ENCODE data around the gene TTC17.

Gene TTC17

GRCh38 chr11:43404836-43405479 is 46.2 kb downstream of the TTC17 start:
- Histone ChIP-seq H3K9me3 (ENCODE audit: insufficient read depth, low read length) (no peaks in the 10 kb centered on the region), H3K9ac (ENCODE audit: low read length) (no peak overlapping the region), H3K36me3 (ENCODE audit: low read length) (peaks cover 62% of the 10 kb centered on the region), H3F3A (ENCODE audit: insufficient read depth) (no peaks in the 10 kb centered on the region), H3K4me3 (ENCODE audit: insufficient read depth, low read length, poor library complexity, severe bottlenecking) (no peak overlapping the region), H3K4me2 (ENCODE audit: low read depth, low read length, poor library complexity, severe bottlenecking) (no peak overlapping the region), H2AFZ (ENCODE audit: low read depth, low read length, severe bottlenecking) (no peak overlapping the region), H3K27me3 (ENCODE audit: low read length) (no peaks in the 10 kb centered on the region), H3K27ac (ENCODE audit: low read depth, low read length) (no peak overlapping the region), H3K9me2 (replicated peaks; ENCODE audit: insufficient read depth, low read length) (no peaks in the 10 kb centered on the region), H3K79me2 (ENCODE audit: insufficient read depth, low read length) (no peaks in the 10 kb centered on the region), H4K20me1 (ENCODE audit: low read depth, low read length) (no peaks in the 10 kb centered on the region)
- TF ChIP-seq, protein P1, sequence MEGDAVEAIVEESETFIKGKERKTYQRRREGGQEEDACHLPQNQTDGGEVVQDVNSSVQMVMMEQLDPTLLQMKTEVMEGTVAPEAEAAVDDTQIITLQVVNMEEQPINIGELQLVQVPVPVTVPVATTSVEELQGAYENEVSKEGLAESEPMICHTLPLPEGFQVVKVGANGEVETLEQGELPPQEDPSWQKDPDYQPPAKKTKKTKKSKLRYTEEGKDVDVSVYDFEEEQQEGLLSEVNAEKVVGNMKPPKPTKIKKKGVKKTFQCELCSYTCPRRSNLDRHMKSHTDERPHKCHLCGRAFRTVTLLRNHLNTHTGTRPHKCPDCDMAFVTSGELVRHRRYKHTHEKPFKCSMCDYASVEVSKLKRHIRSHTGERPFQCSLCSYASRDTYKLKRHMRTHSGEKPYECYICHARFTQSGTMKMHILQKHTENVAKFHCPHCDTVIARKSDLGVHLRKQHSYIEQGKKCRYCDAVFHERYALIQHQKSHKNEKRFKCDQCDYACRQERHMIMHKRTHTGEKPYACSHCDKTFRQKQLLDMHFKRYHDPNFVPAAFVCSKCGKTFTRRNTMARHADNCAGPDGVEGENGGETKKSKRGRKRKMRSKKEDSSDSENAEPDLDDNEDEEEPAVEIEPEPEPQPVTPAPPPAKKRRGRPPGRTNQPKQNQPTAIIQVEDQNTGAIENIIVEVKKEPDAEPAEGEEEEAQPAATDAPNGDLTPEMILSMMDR (IDR thresholded peaks at IDR 0.05; ENCODE audit: insufficient read depth, low read length, poor library complexity, severe bottlenecking): no peak
- no peak for TF ChIP-seq EZH2phosphoT487 (conservative IDR thresholded peaks at IDR 0.05; ENCODE audit: low read length)

DNA sequence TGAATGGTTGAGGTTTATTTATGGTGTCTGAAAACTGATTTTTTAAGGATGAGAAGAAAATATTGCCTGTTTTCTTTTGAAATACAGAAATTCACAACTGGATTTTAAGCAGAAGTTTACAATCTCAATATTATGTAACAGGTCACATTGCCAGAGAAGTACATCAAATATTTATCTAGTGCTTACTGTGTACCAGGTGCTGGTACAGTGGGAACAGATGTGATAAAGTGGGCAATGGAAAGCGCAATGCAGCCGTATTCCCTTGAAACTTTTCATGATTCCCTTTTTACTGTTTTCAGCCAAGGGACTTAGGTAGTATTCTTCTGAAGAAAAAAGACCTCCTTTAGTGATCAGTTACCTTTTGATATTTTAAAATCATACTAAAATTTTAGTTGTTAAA is 49.6 kb downstream of the TTC17 start:
- H3F3A ChIP-seq (ENCODE audit: insufficient read depth): no peaks in the 10 kb centered on the region
- TF ChIP-seq, protein P1 (IDR thresholded peaks at IDR 0.05; ENCODE audit: insufficient read depth, low read length, poor library complexity, severe bottlenecking): no peak
- TF ChIP-seq EZH2phosphoT487 (conservative IDR thresholded peaks at IDR 0.05; ENCODE audit: low read length): no peak
- H4K20me1 ChIP-seq (ENCODE audit: low read depth, low read length): no peaks in the 10 kb centered on the region
- no peaks in the 10 kb centered on the region for H3K79me2 ChIP-seq (ENCODE audit: insufficient read depth, low read length)
- no peak overlapping the region for H2AFZ ChIP-seq (ENCODE audit: low read depth, low read length, severe bottlenecking)
- no peak overlapping the region for H3K9ac ChIP-seq (ENCODE audit: low read length)
- no peaks in the 10 kb centered on the region for H3K27me3 ChIP-seq (ENCODE audit: low read length)
- H3K4me2 ChIP-seq (ENCODE audit: low read depth, low read length, poor library complexity, severe bottlenecking): no peak overlapping the region
- H3K36me3 ChIP-seq (ENCODE audit: low read length): peaks cover 44% of the 10 kb centered on the region; the same call in 1 of the 2 replicates
- no peak overlapping the region for H3K4me3 ChIP-seq (ENCODE audit: insufficient read depth, low read length, poor library complexity, severe bottlenecking)
- no peaks in the 10 kb centered on the region for H3K9me2 ChIP-seq (replicated peaks; ENCODE audit: insufficient read depth, low read length)
- no peaks in the 10 kb centered on the region for H3K9me3 ChIP-seq (ENCODE audit: insufficient read depth, low read length)
- H3K27ac ChIP-seq (ENCODE audit: low read depth, low read length): no peak overlapping the region

DNA sequence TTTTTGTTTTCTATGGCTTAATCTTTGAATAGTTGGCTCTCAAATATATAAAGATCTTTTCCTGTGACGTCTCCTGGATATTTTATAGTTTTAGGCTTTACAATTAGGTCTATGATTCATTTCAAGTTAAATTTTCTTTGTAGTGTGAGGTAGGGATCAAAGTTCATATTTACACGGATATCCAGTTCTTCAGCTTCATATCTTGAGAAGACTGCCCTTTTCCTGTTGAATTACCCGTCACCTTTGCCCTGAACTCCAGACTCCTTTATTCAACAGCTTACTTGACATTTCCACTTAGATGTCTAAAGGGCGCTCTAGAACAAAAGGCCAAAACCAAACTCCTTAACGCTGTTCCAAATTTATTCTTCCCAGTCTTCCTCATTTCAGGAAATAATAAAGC is 51.7 kb downstream of the TTC17 start:
- Histone ChIP-seq H3K9me3 (ENCODE audit: insufficient read depth, low read length) (no peaks in the 10 kb centered on the region), H3K79me2 (ENCODE audit: insufficient read depth, low read length) (no peaks in the 10 kb centered on the region), H4K20me1 (ENCODE audit: low read depth, low read length) (no peaks in the 10 kb centered on the region), H3K4me2 (ENCODE audit: low read depth, low read length, poor library complexity, severe bottlenecking) (no peak overlapping the region), H3K27me3 (ENCODE audit: low read length) (no peaks in the 10 kb centered on the region), H3K9ac (ENCODE audit: low read length) (no peak overlapping the region), H3K9me2 (replicated peaks; ENCODE audit: insufficient read depth, low read length) (no peaks in the 10 kb centered on the region), H3F3A (ENCODE audit: insufficient read depth) (no peaks in the 10 kb centered on the region), H3K4me3 (ENCODE audit: insufficient read depth, low read length, poor library complexity, severe bottlenecking) (no peak overlapping the region), H3K36me3 (ENCODE audit: low read length) (peaks cover 41% of the 10 kb centered on the region), H3K27ac (ENCODE audit: low read depth, low read length) (no peak overlapping the region), H2AFZ (ENCODE audit: low read depth, low read length, severe bottlenecking) (no peak overlapping the region)
- TF ChIP-seq EZH2phosphoT487 (conservative IDR thresholded peaks at IDR 0.05; ENCODE audit: low read length): no peak
- TF ChIP-seq, protein P1 (IDR thresholded peaks at IDR 0.05; ENCODE audit: insufficient read depth, low read length, poor library complexity, severe bottlenecking): no peak

Data from SU-DHL-6 (cell line).